ENCODE measurements around the gene DLX5.

Gene DLX5

GRCh38 chr7:97018791-97019531 is 5.7 kb downstream of the DLX5 start:
- no peak for DNase-seq (ENCODE audit: low read depth in 2 of 2)

GRCh38 chr7:97018126-97018601 is 6.5 kb downstream of the DLX5 start:
- no peak for DNase-seq (ENCODE audit: low read depth in 2 of 2)

DNA sequence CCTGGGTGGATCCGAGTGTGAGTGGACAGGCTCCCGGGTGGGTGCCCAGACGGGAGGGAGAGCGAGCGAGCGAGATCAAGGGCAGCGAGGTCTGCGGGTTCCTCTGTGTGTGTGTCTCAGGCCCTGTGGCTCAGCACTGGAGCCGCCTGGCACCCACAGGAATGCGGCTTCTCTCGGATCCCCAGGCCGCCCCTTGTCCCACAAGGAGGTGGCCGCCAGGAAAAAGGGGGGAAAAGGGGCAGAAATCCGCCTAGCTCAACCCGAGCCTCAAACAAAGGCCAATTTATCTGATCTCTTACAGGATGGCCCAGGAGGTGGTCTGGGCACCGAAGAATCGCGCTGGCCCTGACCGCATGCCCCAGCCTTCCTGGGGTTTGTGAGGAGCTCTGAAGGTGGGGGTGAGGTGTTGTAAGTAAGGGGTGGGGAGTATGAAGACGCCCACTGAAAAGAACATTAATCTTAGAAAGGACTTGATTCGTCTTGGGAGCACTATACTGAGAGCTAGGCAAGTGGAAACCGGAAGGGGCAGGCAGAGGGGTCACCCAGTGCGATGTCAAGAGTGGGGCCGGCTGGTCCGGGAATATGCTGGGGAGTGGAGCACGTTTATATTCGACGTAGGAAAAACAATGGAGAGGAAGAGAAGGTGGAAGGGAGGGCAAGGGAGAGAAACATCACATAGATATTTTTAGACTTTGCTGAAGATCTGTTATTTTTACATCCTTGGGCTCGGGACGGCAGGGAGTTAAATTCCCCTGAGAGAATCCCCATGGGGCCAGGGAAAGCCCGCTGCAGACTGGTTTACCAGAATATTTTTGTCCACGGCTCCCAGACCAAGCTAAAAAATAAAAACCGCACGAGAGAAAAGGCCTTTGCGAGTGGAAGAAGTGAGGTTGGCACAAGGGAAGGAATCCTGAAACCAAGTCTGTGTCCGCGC is 7.2 kb downstream of the DLX5 start:
- DNase-seq (ENCODE audit: low read depth in 2 of 2): no peak

DNA sequence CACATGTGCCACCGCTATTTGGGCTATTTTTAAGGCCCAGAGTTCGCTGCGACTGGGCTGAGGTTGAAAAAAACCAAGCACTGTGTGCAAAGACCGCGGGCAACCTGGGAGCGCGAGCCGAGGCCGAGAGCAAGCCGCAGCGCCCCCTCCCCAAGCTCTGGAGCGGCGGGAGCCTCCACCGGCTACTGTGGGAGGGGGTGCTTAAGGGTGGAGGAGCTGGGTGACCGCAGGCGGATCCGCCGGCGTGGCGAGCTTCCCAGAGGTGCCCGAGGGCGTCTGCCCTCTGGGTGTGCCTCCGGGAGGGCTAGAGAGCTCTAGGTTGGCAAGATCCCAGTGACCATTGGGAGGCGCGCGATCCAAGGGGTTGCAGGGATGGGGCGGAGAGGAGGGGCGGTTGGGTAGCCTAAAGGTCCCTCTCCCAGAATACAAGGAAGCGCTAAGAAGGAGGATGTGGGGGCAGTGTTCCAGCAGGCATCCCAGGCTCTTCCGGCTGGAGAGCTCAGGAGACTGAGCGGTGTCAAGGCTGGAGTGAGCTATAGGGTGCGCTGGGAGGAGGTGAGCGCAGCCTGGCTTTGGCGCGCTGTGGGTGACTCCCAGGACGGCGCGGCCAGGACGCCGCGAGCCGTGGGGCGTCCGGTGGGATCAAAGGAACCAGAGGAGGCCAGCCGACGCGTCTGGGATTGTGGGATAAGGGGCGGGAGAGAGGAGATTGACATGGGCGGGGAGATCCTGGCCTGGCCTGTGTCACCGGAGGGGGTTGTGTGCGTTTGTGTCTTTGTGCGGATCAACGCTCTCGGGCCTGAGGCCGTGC is 8.0 kb downstream of the DLX5 start:
- DNase-seq (ENCODE audit: low read depth in 2 of 2): no peak

GRCh38 chr7:97015756-97016380 is 8.8 kb downstream of the DLX5 start:
- DNase-seq (ENCODE audit: low read depth in 2 of 2): no peak

GRCh38 chr7:97015279-97015678 is 9.4 kb downstream of the DLX5 start:
- no peak for DNase-seq (ENCODE audit: low read depth in 2 of 2)

DNA sequence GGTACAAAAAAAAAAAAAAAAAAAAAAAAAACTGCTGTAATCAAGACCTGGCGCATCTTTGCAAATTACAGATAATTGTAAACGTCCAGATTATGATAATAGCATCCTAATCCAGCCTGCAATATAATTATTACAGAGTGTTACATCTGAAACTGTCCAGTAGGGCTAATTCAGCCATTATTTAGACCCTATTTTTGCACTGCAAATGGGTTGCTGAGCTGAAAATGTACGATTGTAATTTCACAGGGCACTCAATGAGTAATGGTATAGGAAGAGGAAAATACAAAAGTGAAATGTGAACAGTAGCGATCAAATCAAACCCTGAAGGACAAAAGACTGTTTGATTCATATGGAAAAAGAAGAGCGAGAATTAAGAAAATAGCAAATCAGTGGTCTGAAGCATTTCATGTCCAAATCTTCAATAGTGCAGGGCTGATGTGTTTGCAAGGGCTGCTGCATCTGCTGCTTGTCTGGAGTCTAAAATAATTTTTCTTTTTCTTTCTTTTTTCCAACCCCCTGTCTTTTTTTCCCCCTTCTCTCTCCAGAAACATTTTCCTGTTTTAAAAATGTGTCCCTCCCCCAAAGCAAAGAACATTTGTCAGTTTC is 10.4 kb downstream of the DLX5 start:
- no peak for DNase-seq (ENCODE audit: low read depth in 2 of 2)

GRCh38 chr7:97013845-97014134 is 10.8 kb downstream of the DLX5 start:
- no peak for DNase-seq (ENCODE audit: low read depth in 2 of 2)

- DNase-seq (ENCODE audit: low read depth in 2 of 2): no peak
These were observed 11.3 kb downstream of the DLX5 start for GRCh38 chr7:97013134-97013844.

DNA sequence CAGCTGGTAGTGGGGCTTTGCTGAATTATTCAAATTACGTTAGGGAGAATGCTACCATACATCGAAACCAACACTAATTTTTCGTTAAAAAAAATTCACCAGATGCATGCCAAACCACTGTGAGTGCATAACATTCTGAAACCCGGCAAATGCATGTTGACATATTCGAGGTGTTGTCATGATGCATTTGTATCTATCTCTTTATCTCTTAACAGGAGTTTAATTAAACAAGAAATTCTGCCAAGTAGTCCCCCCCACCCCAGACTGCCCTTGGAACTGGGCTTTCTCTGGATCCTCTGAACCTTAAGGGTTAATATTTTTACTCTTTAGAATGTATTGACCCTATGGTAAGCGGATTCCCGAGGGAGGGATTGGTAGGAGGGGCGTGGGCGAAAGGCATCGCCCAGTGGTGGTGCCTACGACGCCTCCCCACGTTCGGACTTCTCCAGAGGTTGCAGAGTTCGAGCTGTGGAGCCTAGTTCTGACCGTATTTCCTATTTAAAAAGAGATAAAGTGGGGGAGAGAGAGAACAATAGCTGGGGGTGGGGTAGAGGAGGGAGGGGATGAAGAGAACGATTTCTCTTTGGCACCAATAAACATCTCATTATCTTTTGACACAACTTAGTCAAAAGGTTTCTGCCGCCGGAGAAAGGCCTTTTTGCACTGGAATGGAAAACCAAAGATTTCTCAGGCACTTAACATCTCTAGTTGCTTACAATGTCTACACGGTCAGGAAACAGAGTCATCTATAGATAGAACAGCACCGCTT is 12.1 kb downstream of the DLX5 start:
- DNase-seq (ENCODE audit: low read depth in 2 of 2): no peak

- no peak for DNase-seq (ENCODE audit: low read depth in 2 of 2)
These were observed 12.9 kb downstream of the DLX5 start for GRCh38 chr7:97011536-97012364.

DNA sequence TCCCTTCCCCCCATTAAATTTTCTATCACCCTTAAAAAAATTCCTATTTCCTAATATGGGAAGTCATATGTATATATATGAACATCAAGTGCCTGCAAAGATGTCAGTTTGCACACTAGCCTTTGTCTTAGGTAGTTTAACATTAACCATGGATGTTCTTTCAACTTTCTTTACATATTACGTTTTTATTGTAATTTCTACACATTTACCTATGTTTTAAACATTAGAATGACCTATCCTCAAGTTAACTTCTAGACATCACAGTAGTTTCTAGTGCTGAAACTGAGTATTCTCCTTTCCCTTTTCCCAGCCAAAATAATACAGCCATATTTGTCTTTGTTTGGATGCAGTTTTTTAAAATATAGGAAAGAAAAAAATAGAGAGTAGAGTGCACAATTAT is 13.5 kb downstream of the DLX5 start:
- no peak for DNase-seq (ENCODE audit: low read depth in 2 of 2)

DNA sequence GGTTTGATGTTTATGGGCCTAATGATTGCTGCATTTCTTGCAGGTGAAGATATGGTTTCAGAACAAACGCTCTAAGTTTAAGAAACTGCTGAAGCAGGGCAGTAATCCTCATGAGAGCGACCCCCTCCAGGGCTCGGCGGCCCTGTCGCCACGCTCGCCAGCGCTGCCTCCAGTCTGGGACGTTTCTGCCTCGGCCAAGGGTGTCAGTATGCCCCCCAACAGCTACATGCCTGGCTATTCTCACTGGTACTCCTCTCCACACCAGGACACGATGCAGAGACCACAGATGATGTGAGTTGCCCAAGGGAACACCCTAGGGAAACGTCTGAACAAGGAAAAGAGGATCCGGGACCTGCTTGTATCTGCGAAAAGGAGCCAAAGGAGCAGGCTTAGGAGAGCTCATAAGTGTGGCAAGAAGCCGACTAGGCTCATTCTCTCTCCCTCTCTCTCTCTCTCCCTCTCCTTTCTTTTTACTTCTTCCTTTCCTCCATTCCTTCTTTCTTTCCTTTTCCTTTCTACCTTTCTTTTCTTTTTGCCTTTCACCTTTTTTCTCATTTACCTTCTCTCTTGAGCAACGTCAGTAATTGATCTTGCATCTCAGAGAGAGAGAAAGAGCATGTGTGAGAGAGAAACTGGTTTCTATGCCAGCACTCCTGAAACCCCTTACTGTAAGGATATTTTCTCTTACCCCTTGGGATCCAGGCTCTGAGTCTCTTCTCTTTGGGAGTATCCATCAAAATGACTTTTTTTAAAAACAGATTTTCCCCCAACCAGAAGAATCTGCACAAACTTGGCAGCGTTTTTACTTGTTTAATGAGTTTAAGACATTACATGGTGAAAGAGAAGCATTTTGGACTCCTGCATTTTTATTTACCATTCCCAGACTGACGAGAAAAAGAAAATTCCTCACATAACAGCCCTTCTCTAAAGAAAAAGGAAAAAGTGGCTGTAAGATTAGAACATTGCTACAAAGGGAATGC is 14.6 kb downstream of the DLX5 start:
- no peak for DNase-seq (ENCODE audit: low read depth in 2 of 2)

DNA sequence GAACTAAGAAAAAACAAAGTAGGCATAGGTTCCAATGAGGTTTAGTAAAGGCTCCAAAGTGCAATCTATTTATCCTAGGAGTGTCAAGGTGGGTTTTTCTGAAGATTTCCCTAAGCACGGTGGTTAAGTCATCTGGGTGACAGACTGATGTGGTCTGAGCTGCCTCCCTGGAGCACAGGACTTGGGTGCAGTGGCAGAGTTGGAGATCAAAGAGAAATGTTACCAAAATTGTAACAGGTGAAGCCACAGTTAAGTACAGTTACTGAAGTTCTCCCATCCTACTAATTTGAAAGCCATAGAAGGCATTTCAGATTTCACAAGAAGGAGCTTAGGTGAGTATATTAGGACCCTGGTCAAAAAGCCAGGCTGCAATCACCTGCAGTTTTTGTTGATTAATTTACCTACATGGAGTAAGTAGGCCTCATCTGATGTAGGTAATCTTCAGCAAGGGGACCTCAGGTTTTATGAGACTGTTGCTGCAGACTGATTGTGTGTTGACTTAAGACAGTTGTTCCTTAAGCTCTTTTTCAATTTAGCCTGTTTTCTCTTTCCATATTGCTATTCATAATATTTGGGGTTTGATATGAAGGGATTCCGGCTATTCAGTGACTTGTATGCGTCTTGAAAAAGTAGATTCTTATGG is 16.2 kb downstream of the DLX5 start:
- DNase-seq (ENCODE audit: low read depth in 2 of 2): no peak

GRCh38 chr7:97007583-97007861 is 17.1 kb downstream of the DLX5 start:
- no peak for DNase-seq (ENCODE audit: low read depth in 2 of 2)

GRCh38 chr7:97006816-97007582 is 17.6 kb downstream of the DLX5 start:
- no peak for DNase-seq (ENCODE audit: low read depth in 2 of 2)

Data from stimulated activated CD4-positive, alpha-beta T cell treated with anti-CD3 and anti-CD28 coated beads, Interleukin-1b, Interleukin-23, amount 100 ng/mL, for 4 hours (primary cell).